Endodermal cell (in vitro differentiated cells): ENCODE results near the gene FGF21. TPM values are rescaled to one million over a fixed set of nuclear protein-coding genes. Genes with fewer than 3 reads are reported as not detected.

Experiments used
- DNase-seq: peaks from one replicate; pipeline ENCODE4 v3.0.0-alpha.2; 2017
- H3K27ac ChIP-seq: 2 replicates; pipeline ENCODE4 v1.5.1; 2013; ENCODE audit warnings: mild to moderate bottlenecking, low read depth, low read length, moderate library complexity
- H3K27me3 ChIP-seq: 2 replicates; pipeline ENCODE4 v1.6.1; 2013; ENCODE audit warnings: mild to moderate bottlenecking, low read length, moderate library complexity; ENCODE audit not compliant: insufficient read depth, control insufficient read depth, poor library complexity, severe bottlenecking
- H3K36me3 ChIP-seq: 2 replicates; pipeline ENCODE4 v1.7.0; 2013; ENCODE audit warnings: mild to moderate bottlenecking, low read length, moderate library complexity; ENCODE audit not compliant: control insufficient read depth, insufficient read depth
- H3K4me1 ChIP-seq: one replicate; pipeline ENCODE4 v1.7.0; 2013; ENCODE audit warnings: low read length; ENCODE audit not compliant: control insufficient read depth, insufficient read depth
- H3K4me3 ChIP-seq: 2 replicates; pipeline ENCODE4 v1.5.1; 2013; ENCODE audit warnings: mild to moderate bottlenecking, low read length, moderate library complexity
- H3K9ac ChIP-seq: 2 replicates; pipeline ENCODE4 v1.6.1; 2013; ENCODE audit warnings: mild to moderate bottlenecking, low read length, moderate library complexity; ENCODE audit not compliant: poor library complexity, severe bottlenecking; ENCODE audit errors: extremely low read depth
- H3K9me3 ChIP-seq: 2 replicates; pipeline ENCODE4 v1.6.1; 2013; ENCODE audit warnings: mild to moderate bottlenecking, low read length, moderate library complexity; ENCODE audit not compliant: control insufficient read depth
- H3K27ac Mint-ChIP-seq: 2 replicates; pipeline ENCODE4 v1.8.0; 2020; ENCODE audit warnings: mixed read lengths
- H3K27me3 Mint-ChIP-seq: 2 replicates; pipeline ENCODE4 v1.8.0; 2021; ENCODE audit warnings: mild to moderate bottlenecking, mixed read lengths; ENCODE audit not compliant: insufficient read depth
- H3K36me3 Mint-ChIP-seq: 2 replicates; pipeline ENCODE4 v1.8.0; 2020; ENCODE audit warnings: low read depth, mixed read lengths
- H3K4me1 Mint-ChIP-seq: 2 replicates; pipeline ENCODE4 v1.8.0; 2020; ENCODE audit warnings: mixed read lengths
- H3K4me3 Mint-ChIP-seq: 2 replicates; pipeline ENCODE4 v1.8.0; 2020; ENCODE audit warnings: mild to moderate bottlenecking, moderate library complexity, mixed read lengths
- H3K9me3 Mint-ChIP-seq: 2 replicates; pipeline ENCODE4 v1.8.0; 2020; ENCODE audit warnings: mild to moderate bottlenecking, mixed read lengths
- CTCF ChIP-seq: fragments of 200-600 bp; sonication (generic); conservative IDR thresholded peaks from 2 replicates; pipeline ENCODE4 v1.5.0; 2021; ENCODE audit warnings: antibody characterized with exemption, mild to moderate bottlenecking
- WGBS, 2 experiments: methylation state at CpG; one replicate each; pipeline versions ENCODE4 v1.1.5 to v1.1.7; 2013; ENCODE audit warnings: missing lambda C conversion rate in 2 of 2, mixed read lengths in 1 of 2; ENCODE audit not compliant: insufficient coverage in 1 of 2, insufficient read length in 1 of 2; 5-methylcytosine and 5-hydroxymethylcytosine counted together
- total RNA-seq, 2 donors: library from RNA; stranded (reverse); fragmentation: NEBNext Ultra II Directional in 1 of 2; extraction: Animal tissue kit (Norgen Biotek cat#: 25700) in 1 of 2; gene quantifications; 2 replicates in 1 of 2; 3 replicates in 1 of 2; pipeline ENCODE4 v1.2.1, GENCODE V29; 2021

Gene FGF21
- total RNA-seq, 2 donors from 2014 or later: not detected

GRCh38 chr19:48804496-48804895 is 49.2 kb downstream of the FGF21 start:
- H3K36me3 ChIP-seq: peaks cover 10% of the 10 kb centered on the region
- no peak overlapping the region for H3K27ac Mint-ChIP-seq
- H3K4me3 Mint-ChIP-seq: no peak overlapping the region
- peaks cover 19% of the 10 kb centered on the region for H3K4me1 Mint-ChIP-seq
- H3K4me1 ChIP-seq: peaks cover 4% of the 10 kb centered on the region
- no peaks in the 10 kb centered on the region for H3K27me3 ChIP-seq
- H3K9ac ChIP-seq: no peak overlapping the region
- H3K27me3 Mint-ChIP-seq: no peaks in the 10 kb centered on the region
- H3K4me3 ChIP-seq: no peak overlapping the region
- no peak for DNase-seq
- no peak overlapping the region for H3K27ac ChIP-seq
- TF ChIP-seq CTCF: no peak
- WGBS, 2 experiments: 93 to 94% methylated on average over 3 to 8 of the region's 8 CpGs
- no peaks in the 10 kb centered on the region for H3K9me3 ChIP-seq
- peaks cover 19% of the 10 kb centered on the region for H3K36me3 Mint-ChIP-seq
- no peaks in the 10 kb centered on the region for H3K9me3 Mint-ChIP-seq

- Histone ChIP-seq H3K4me3 (no peak overlapping the region), H3K9ac (no peak overlapping the region), H3K4me1 (peaks cover 4% of the 10 kb centered on the region), H3K27ac (no peak overlapping the region), H3K36me3 (peaks cover 10% of the 10 kb centered on the region), H3K9me3 (no peaks in the 10 kb centered on the region), H3K27me3 (no peaks in the 10 kb centered on the region)
- Mint-ChIP-seq H3K27ac (no peak overlapping the region), H3K36me3 (peaks cover 15% of the 10 kb centered on the region), H3K9me3 (no peaks in the 10 kb centered on the region), H3K27me3 (peaks cover 3% of the 10 kb centered on the region), H3K4me1 (peaks cover 27% of the 10 kb centered on the region), H3K4me3 (no peak overlapping the region)
- no peak for DNase-seq
- WGBS, 2 experiments: 95 to 98% methylated on average over 5 to 6 of the region's 15 CpGs
- TF ChIP-seq CTCF: no peak
Measured at GRCh38 chr19:48805452-48805851, 50.1 kb downstream of the FGF21 start.

GRCh38 chr19:48806518-48806817 is 51.1 kb downstream of the FGF21 start:
- no peaks in the 10 kb centered on the region for H3K9me3 Mint-ChIP-seq
- H3K4me1 ChIP-seq: peaks cover 4% of the 10 kb centered on the region
- peaks cover 27% of the 10 kb centered on the region for H3K4me1 Mint-ChIP-seq
- H3K27me3 Mint-ChIP-seq: peaks cover 3% of the 10 kb centered on the region
- no peak overlapping the region for H3K9ac ChIP-seq
- no peak overlapping the region for H3K27ac ChIP-seq
- peaks cover 15% of the 10 kb centered on the region for H3K36me3 Mint-ChIP-seq
- H3K36me3 ChIP-seq: peaks cover 10% of the 10 kb centered on the region
- peak; percentile 89 for DNase-seq
- H3K4me3 ChIP-seq: no peak overlapping the region
- H3K4me3 Mint-ChIP-seq: no peak overlapping the region
- no peak for TF ChIP-seq CTCF
- no peaks in the 10 kb centered on the region for H3K9me3 ChIP-seq
- peak overlapping the region; percentile 4 for H3K27ac Mint-ChIP-seq
- no peaks in the 10 kb centered on the region for H3K27me3 ChIP-seq
- WGBS, 2 experiments: 10 to 77% methylated on average over 2 to 5 of the region's 5 CpGs
